Dermis blood vessel endothelial cell (primary cell): ENCODE results near the gene GPRASP2. TPM values are rescaled to one million over a fixed set of nuclear protein-coding genes. Genes with fewer than 3 reads are reported as not detected.

Source experiments
- DNase-seq: peaks from one replicate; pipeline ENCODE4 v3.0.0; 2010
- total RNA-seq: library from RNA; depleted of rRNA; stranded (reverse); fragments of >200 nt; gene quantifications from 2 replicates; pipeline ENCODE4 v1.2.3, GENCODE V29; 2014

GPRASP2 gene
- total RNA-seq, 1 donor from 2014 or later, result 19.9 TPM

- DNase-seq, result peak; percentile 41
Measured at GRCh38 chrX:102745857-102746584, 33.8 kb downstream of the GPRASP2 start.

GRCh38 chrX:102765217-102765616 is 53.0 kb downstream of the GPRASP2 start:
- peak; percentile 93 for DNase-seq

- DNase-seq, result peak; percentile 74
Measured at GRCh38 chrX:102765809-102766208, 53.6 kb downstream of the GPRASP2 start.

- no peak for DNase-seq
Measured at GRCh38 chrX:102767287-102767686, 55.0 kb downstream of the GPRASP2 start.

Other genes starting within 250 kb of the GPRASP2 start
- gene TCP11X2, start 240.6 kb upstream of the GPRASP2 start, total RNA-seq, result not detected in 2 replicates
- gene TMSB15A, start 195.7 kb upstream of the GPRASP2 start, total RNA-seq, result 1.8 TPM in 1 of 2 replicates, not detected in the other
- gene ARMCX5, start 112.9 kb upstream of the GPRASP2 start, total RNA-seq, result 15.0 and 18.9 TPM in 2 replicates
- 0.84 and 2.6 TPM in 2 replicates for gene GPRASP1, start 61.0 kb upstream of the GPRASP2 start, total RNA-seq
- 6.0 TPM in 2 replicates for gene GPRASP3, start 8.3 kb downstream of the GPRASP2 start, total RNA-seq
- gene RAB40AL, start 224.8 kb downstream of the GPRASP2 start, total RNA-seq, result 0.14 TPM in 1 of 2 replicates, not detected in the other